Embryonic facial prominence (tissue), 1 donor: ENCODE measurements around the gene SPTBN5.

ENCODE experiments used
- DNase-seq: peaks from one replicate; pipeline ENCODE4 v3.0.0-alpha.2; 2016; ENCODE audit errors: extremely low spot score

The SPTBN5 gene

DNA sequence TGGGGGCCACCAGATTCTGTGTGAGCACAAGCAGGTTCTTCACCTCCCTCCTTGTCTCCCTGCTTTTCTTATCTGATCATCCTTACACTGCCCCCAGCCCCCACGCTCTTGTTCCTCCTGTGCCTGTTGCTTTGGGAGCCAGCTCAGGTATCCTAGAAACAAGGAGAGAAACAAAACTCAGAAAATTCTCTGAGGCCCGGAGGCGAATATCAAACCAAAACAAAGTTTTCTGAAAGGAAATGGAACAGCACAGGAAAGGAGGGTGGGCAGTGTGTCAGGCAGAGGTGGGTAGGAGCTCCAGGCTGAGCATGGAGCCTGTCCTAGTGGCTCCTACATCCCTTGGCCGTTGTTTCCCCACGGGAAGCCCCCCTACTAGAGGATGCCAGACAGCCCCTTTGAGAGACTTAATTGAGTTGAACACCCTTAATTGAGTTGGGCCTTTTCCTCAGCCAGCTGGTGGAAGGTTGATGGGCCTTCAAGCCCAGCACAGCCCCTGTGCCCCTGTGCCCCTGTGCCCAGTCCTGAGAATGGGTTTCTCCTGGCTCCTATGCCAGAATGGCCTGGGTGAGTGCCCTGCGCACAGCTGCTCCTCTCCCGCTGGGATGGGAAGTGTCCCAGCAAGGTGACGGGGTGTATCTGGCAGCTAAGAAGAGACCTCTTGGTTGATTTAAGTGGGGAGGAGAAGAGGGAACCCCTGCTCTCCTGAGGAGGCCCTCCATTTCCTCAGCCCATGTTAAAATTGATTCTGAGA lies 88.8 kb downstream of the SPTBN5 start:
- no peak for DNase-seq

- DNase-seq = no peak
These were observed 89.5 kb downstream of the SPTBN5 start for GRCh38 chr15:41804361-41804760.

- no peak for DNase-seq
These were observed 91.9 kb downstream of the SPTBN5 start for GRCh38 chr15:41801850-41802455.

GRCh38 chr15:41801185-41801584 lies 92.7 kb downstream of the SPTBN5 start:
- no peak for DNase-seq

DNA sequence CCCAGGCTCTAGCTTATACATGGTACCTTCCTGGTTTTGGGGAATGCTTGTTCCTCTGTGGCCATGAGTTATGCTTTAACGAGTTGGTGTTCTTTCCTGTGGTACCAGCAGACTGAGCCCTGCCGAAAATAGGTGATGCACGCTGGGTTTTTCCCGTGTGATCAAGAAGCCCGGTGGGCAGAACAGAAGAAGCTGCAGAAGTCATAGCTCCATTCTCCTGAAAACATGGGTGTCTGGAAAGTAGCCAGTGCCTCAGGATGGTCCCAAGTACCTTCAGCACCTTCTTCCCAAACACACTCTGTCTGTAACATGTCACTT lies 94.4 kb downstream of the SPTBN5 start:
- no peak for DNase-seq

- DNase-seq = no peak
These were observed 95.0 kb downstream of the SPTBN5 start for GRCh38 chr15:41798607-41799487.
